ENCODE data around the gene PHF13.
"Not testable (repeated sequence)": the region's sequence is repeated elsewhere in the genome, so short reads cannot be mapped to it uniquely, and the experiment has no call there.

Gene PHF13

GRCh38 chr1:6631058-6631457 lies 17.5 kb downstream of the PHF13 start:
- no peak for DNase-seq (ENCODE audit: low read depth)

- no peak for DNase-seq (ENCODE audit: low read depth)
Observed at GRCh38 chr1:6632588-6633514, 19.3 kb downstream of the PHF13 start.

GRCh38 chr1:6634371-6635052 lies 21.0 kb downstream of the PHF13 start:
- DNase-seq (ENCODE audit: low read depth) = peak; percentile 23

- DNase-seq (ENCODE audit: low read depth) = no peak
Observed at GRCh38 chr1:6635161-6635909, 21.8 kb downstream of the PHF13 start.

- peak; percentile 73 for DNase-seq (ENCODE audit: low read depth)
Observed at GRCh38 chr1:6635910-6636760, 22.6 kb downstream of the PHF13 start.

GRCh38 chr1:6636778-6637177 lies 23.2 kb downstream of the PHF13 start:
- not testable (repeated sequence) for DNase-seq (ENCODE audit: low read depth)

GRCh38 chr1:6637770-6638169 lies 24.2 kb downstream of the PHF13 start:
- DNase-seq (ENCODE audit: low read depth) = no peak

- DNase-seq (ENCODE audit: low read depth) = peak; percentile 83
Observed at GRCh38 chr1:6638226-6638625, 24.7 kb downstream of the PHF13 start.

GRCh38 chr1:6640867-6641266 lies 27.3 kb downstream of the PHF13 start:
- DNase-seq (ENCODE audit: low read depth) = not testable (repeated sequence)

GRCh38 chr1:6645018-6645417 lies 31.5 kb downstream of the PHF13 start:
- DNase-seq (ENCODE audit: low read depth) = no peak

GRCh38 chr1:6646499-6647148 lies 33.1 kb downstream of the PHF13 start:
- peak; percentile 56 for DNase-seq (ENCODE audit: low read depth)

- DNase-seq (ENCODE audit: low read depth) = no peak
Observed at GRCh38 chr1:6648556-6648955, 35.0 kb downstream of the PHF13 start.

- DNase-seq (ENCODE audit: low read depth) = no peak
Observed at GRCh38 chr1:6651909-6652308, 38.4 kb downstream of the PHF13 start.

GRCh38 chr1:6652986-6653385 lies 39.5 kb downstream of the PHF13 start:
- DNase-seq (ENCODE audit: low read depth) = peak; percentile 24

- no peak for DNase-seq (ENCODE audit: low read depth)
Observed at GRCh38 chr1:6653436-6654290, 40.1 kb downstream of the PHF13 start.

- DNase-seq (ENCODE audit: low read depth) = no peak
Observed at GRCh38 chr1:6657138-6657537, 43.6 kb downstream of the PHF13 start.

- DNase-seq (ENCODE audit: low read depth) = no peak
Observed at GRCh38 chr1:6658359-6659060, 45.0 kb downstream of the PHF13 start.

GRCh38 chr1:6660415-6661049 lies 47.0 kb downstream of the PHF13 start:
- DNase-seq (ENCODE audit: low read depth) = no peak

- not testable (repeated sequence) for DNase-seq (ENCODE audit: low read depth)
Observed at GRCh38 chr1:6662468-6662867, 48.9 kb downstream of the PHF13 start.
